ENCODE data around the gene LINGO1. TPM values are rescaled to one million over a fixed set of nuclear protein-coding genes. Genes with fewer than 3 reads are reported as not detected.

LINGO1 gene
- total and polyA plus RNA-seq, 2 donors (not counting 1 experiment from before 2014, with no cell fraction given), result not detected

DNA sequence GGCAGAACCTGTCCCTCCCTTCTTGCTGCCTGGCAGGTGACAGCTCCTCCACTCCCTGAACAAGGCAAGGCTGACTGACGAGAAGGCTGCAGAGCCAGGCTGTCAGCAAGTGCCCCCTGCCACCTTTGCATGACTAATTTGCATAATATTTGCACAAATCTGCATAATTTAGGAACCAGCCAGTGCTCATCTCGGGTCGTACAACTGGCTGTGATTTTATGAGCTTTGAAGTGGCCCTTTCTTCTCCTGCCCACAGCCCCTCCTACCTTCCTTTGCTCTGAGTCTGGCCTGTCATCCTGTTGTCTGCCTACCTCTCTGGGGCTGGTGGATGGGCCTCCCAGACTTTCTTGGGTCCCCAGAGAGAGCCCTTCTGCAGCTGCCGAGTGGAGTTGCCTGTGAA is 58.9 kb downstream of the LINGO1 start:
- no peaks in the 10 kb centered on the region for H4K20me1 ChIP-seq (ENCODE audit: control insufficient read depth, insufficient read depth, low read length, poor library complexity, severe bottlenecking)
- H3K79me2 ChIP-seq (ENCODE audit: control insufficient read depth, insufficient read depth, low read length), result no peaks in the 10 kb centered on the region
- H3K9me3 ChIP-seq (ENCODE audit: control extremely low read depth in 1 of 3, control insufficient read depth in 2 of 3, insufficient read depth in 1 of 3, low read length in 2 of 3), result no peaks in the 10 kb centered on the region
- no peak overlapping the region for H3K4me2 ChIP-seq (replicated peaks; ENCODE audit: low read depth, low read length, poor library complexity, severe bottlenecking)
- Mint-ChIP-seq H3K27ac (no peak overlapping the region), H3K4me1 (peaks cover 4% of the 10 kb centered on the region), H3K27me3 (peaks cover 6% of the 10 kb centered on the region), H3K4me3 (no peak overlapping the region), H3K9me3 (ENCODE audit: insufficient read depth) (no peaks in the 10 kb centered on the region)
- H3K36me3 ChIP-seq (replicated peaks in 1 of 2; ENCODE audit: control extremely low read depth in 1 of 2, control insufficient read depth in 1 of 2, extremely low read depth in 1 of 2, insufficient read depth in 2 of 2, low read length in 1 of 2), result no peaks in the 10 kb centered on the region
- peaks cover 0 to 2% (median 0%) of the 10 kb centered on the region in 4 experiments for H3K27me3 ChIP-seq (replicated peaks in 1 of 4; ENCODE audit: control extremely low read depth in 1 of 4, control insufficient read depth in 3 of 4, insufficient read depth in 4 of 4, low read length in 3 of 4)
- H3K27ac ChIP-seq (ENCODE audit: low read length in 2 of 2), result no peak overlapping the region
- ChIA-PET CTCF (no interaction called here), POLR2A (no interaction called here)
- no peak overlapping the region for H3K4me3 ChIP-seq (ENCODE audit: control extremely low read depth in 1 of 5, extremely low read depth in 1 of 5, insufficient read depth in 1 of 5, low read depth in 2 of 5, low read length in 4 of 5)
- TF ChIP-seq, protein P1, sequence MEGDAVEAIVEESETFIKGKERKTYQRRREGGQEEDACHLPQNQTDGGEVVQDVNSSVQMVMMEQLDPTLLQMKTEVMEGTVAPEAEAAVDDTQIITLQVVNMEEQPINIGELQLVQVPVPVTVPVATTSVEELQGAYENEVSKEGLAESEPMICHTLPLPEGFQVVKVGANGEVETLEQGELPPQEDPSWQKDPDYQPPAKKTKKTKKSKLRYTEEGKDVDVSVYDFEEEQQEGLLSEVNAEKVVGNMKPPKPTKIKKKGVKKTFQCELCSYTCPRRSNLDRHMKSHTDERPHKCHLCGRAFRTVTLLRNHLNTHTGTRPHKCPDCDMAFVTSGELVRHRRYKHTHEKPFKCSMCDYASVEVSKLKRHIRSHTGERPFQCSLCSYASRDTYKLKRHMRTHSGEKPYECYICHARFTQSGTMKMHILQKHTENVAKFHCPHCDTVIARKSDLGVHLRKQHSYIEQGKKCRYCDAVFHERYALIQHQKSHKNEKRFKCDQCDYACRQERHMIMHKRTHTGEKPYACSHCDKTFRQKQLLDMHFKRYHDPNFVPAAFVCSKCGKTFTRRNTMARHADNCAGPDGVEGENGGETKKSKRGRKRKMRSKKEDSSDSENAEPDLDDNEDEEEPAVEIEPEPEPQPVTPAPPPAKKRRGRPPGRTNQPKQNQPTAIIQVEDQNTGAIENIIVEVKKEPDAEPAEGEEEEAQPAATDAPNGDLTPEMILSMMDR (IDR thresholded peaks at IDR 0.05), result no peak
- TF ChIP-seq EZH2 (IDR thresholded peaks at IDR 0.05; ENCODE audit: borderline replicate concordance, insufficient read depth, low read depth, low read length, poor library complexity, severe bottlenecking), result no peak
- peaks cover 0 to 6% of the 10 kb centered on the region in 2 donors for H3K4me1 ChIP-seq (ENCODE audit: control insufficient read depth in 2 of 2, insufficient read depth in 2 of 2, low read length in 2 of 2)
- no peak overlapping the region for H3K9ac ChIP-seq (ENCODE audit: low read length)
- no peak overlapping the region for H2AFZ ChIP-seq (ENCODE audit: insufficient read depth, low read depth, low read length, poor library complexity, severe bottlenecking)
- WGBS (ENCODE audit: insufficient coverage), result 50% methylated on average over 4 of the region's 4 CpGs
- DNase-seq (no peak), ATAC-seq (ENCODE audit: low read depth) (no peak)
- intact Hi-C loops (cut with micrococcal nuclease), result no loop called here

DNA sequence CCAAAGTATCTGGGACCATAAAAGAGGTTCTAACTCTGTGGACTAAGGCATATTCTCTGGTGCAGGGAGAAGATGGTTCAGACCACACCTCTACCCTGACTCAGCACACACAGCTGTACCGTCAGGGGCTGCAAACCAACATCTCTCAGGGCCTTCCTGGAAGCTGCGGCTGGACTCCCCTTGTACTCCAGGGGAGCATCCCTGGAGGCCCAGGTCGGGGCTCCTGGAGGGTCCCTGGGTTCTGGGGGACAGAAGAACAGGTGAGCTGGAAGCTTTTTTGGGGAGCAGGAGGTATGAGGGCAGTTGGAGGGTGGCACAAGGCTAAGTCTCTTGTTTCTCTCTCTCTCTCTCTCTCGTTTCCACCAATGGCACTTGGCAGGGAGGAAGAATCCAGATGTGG is 60.5 kb downstream of the LINGO1 start:
- Mint-ChIP-seq H3K4me1 (peaks cover 4% of the 10 kb centered on the region), H3K27ac (no peak overlapping the region), H3K27me3 (peaks cover 6% of the 10 kb centered on the region), H3K9me3 (ENCODE audit: insufficient read depth) (no peaks in the 10 kb centered on the region), H3K4me3 (no peak overlapping the region)
- H3K4me2 ChIP-seq (replicated peaks; ENCODE audit: low read depth, low read length, poor library complexity, severe bottlenecking), result no peak overlapping the region
- ChIA-PET POLR2A (no interaction called here), CTCF (no interaction called here)
- no peaks in the 10 kb centered on the region for H3K36me3 ChIP-seq (replicated peaks in 1 of 2; ENCODE audit: control extremely low read depth in 1 of 2, control insufficient read depth in 1 of 2, extremely low read depth in 1 of 2, insufficient read depth in 2 of 2, low read length in 1 of 2)
- DNase-seq (no peak), ATAC-seq (ENCODE audit: low read depth) (no peak)
- H3K4me3 ChIP-seq (ENCODE audit: control extremely low read depth in 1 of 5, extremely low read depth in 1 of 5, insufficient read depth in 1 of 5, low read depth in 2 of 5, low read length in 4 of 5), result no peak overlapping the region
- TF ChIP-seq, protein P1 (IDR thresholded peaks at IDR 0.05), result no peak
- no peak for TF ChIP-seq EZH2 (IDR thresholded peaks at IDR 0.05; ENCODE audit: borderline replicate concordance, insufficient read depth, low read depth, low read length, poor library complexity, severe bottlenecking)
- H4K20me1 ChIP-seq (ENCODE audit: control insufficient read depth, insufficient read depth, low read length, poor library complexity, severe bottlenecking), result no peaks in the 10 kb centered on the region
- no CpG with 5 or more reads among the region's 4 CpGs for WGBS (ENCODE audit: insufficient coverage)
- peaks cover 0 to 2% (median 0%) of the 10 kb centered on the region in 4 experiments for H3K27me3 ChIP-seq (replicated peaks in 1 of 4; ENCODE audit: control extremely low read depth in 1 of 4, control insufficient read depth in 3 of 4, insufficient read depth in 4 of 4, low read length in 3 of 4)
- H3K79me2 ChIP-seq (ENCODE audit: control insufficient read depth, insufficient read depth, low read length), result no peaks in the 10 kb centered on the region
- peaks cover 0 to 6% of the 10 kb centered on the region in 2 donors for H3K4me1 ChIP-seq (ENCODE audit: control insufficient read depth in 2 of 2, insufficient read depth in 2 of 2, low read length in 2 of 2)
- no peak overlapping the region for H2AFZ ChIP-seq (ENCODE audit: insufficient read depth, low read depth, low read length, poor library complexity, severe bottlenecking)
- no peak overlapping the region for H3K9ac ChIP-seq (ENCODE audit: low read length)
- H3K27ac ChIP-seq (ENCODE audit: low read length in 2 of 2), result no peak overlapping the region
- intact Hi-C loops (cut with micrococcal nuclease), result no loop called here
- H3K9me3 ChIP-seq (ENCODE audit: control extremely low read depth in 1 of 3, control insufficient read depth in 2 of 3, insufficient read depth in 1 of 3, low read length in 2 of 3), result peaks cover 0 to 11% (median 0%) of the 10 kb centered on the region in 3 donors

Data from B cell (primary cell).